Left ventricle myocardium inferior (tissue), 1 donor: ENCODE measurements around the gene NUCKS1. TPM values are rescaled to one million over a fixed set of nuclear protein-coding genes. Genes with fewer than 3 reads are reported as not detected.

Experiments
- DNase-seq: peaks from one replicate; pipeline ENCODE4 v3.0.0-alpha.2; 2020
- H3K27ac ChIP-seq: fragments of 200-600 bp; replicated peaks from 2 replicates; pipeline ENCODE4 v1.8.0; 2021
- H3K27me3 ChIP-seq: fragments of 200-600 bp; 2 replicates; pipeline ENCODE4 v1.8.0; 2021; ENCODE audit warnings: low read depth
- H3K36me3 ChIP-seq: fragments of 200-600 bp; 2 replicates; pipeline ENCODE4 v1.8.0; 2021
- H3K4me1 ChIP-seq: fragments of 200-600 bp; 2 replicates; pipeline ENCODE4 v1.8.0; 2021
- H3K4me3 ChIP-seq: fragments of 200-600 bp; 2 replicates; pipeline ENCODE4 v1.8.0; 2021; ENCODE audit warnings: mild to moderate bottlenecking, moderate library complexity
- H3K9me3 ChIP-seq: fragments of 200-600 bp; replicated peaks from 2 replicates; pipeline ENCODE4 v1.8.0; 2021
- CTCF ChIP-seq: fragments of 200-600 bp; IDR thresholded peaks from 2 replicates; pipeline ENCODE4 v1.8.0; 2021; ENCODE audit warnings: antibody characterized with exemption, mild to moderate bottlenecking, borderline replicate concordance
- intact Hi-C: fragments of 100-400 bp; cut with micrococcal nuclease; formaldehyde crosslinking; loops from one replicate; pipeline ENCODE4 v1.11.0; 2022
- total RNA-seq: library from RNA; stranded (reverse); fragmentation: NEBNext Ultra II Directional; extraction: Animal tissue kit (Norgen Biotek cat#: 25700); gene quantifications from one replicate; pipeline ENCODE4 v1.2.1, GENCODE V29; 2021
- donor health status: DM: no; HTN: yes; CAD: no; lungs with severe emphysema.

The NUCKS1 gene
- total RNA-seq, 1 donor from 2014 or later: 217 TPM

- no peaks in the 10 kb centered on the region for H3K9me3 ChIP-seq
- intact Hi-C loops: no loop called here
- TF ChIP-seq CTCF: no peak
- H3K27ac ChIP-seq: no peak overlapping the region
- H3K27me3 ChIP-seq: no peaks in the 10 kb centered on the region
- H3K36me3 ChIP-seq: no peaks in the 10 kb centered on the region
- H3K4me3 ChIP-seq: no peak overlapping the region
- no peaks in the 10 kb centered on the region for H3K4me1 ChIP-seq
- no peak for DNase-seq
Measured at GRCh38 chr1:205688171-205689080, 61.6 kb downstream of the NUCKS1 start.

- Histone ChIP-seq H3K4me3 (no peak overlapping the region), H3K36me3 (no peaks in the 10 kb centered on the region)
- intact Hi-C loops: no loop called here
Measured at GRCh38 chr1:205687242-205687641, 62.7 kb downstream of the NUCKS1 start.

GRCh38 chr1:205681364-205681763, 68.6 kb downstream of the NUCKS1 start:
- no peak for TF ChIP-seq CTCF
- H3K27ac ChIP-seq: no peak overlapping the region
- intact Hi-C loops: no loop called here
- no peaks in the 10 kb centered on the region for H3K36me3 ChIP-seq
- H3K4me3 ChIP-seq: no peak overlapping the region
- no peaks in the 10 kb centered on the region for H3K9me3 ChIP-seq
- no peak for DNase-seq
- H3K27me3 ChIP-seq: peaks cover 9% of the 10 kb centered on the region
- H3K4me1 ChIP-seq: peaks cover 42% of the 10 kb centered on the region

More at GRCh38 chr1:205687242-205687641, 62.7 kb downstream of the NUCKS1 start:
- Histone ChIP-seq H3K4me1 (no peaks in the 10 kb centered on the region), H3K9me3 (no peaks in the 10 kb centered on the region), H3K27ac (no peak overlapping the region), H3K27me3 (no peaks in the 10 kb centered on the region)
- no peak for DNase-seq
- no peak for TF ChIP-seq CTCF

- peak; percentile 28 for DNase-seq
- peaks cover 43% of the 10 kb centered on the region for H3K4me1 ChIP-seq
Measured at GRCh38 chr1:205680073-205680851, 69.7 kb downstream of the NUCKS1 start, which contains the start of gene SLC45A3. SLC45A3 (minus strand) TSS chr1:205680509; CDS start chr1:205664656, 15,853 bp downstream.

More at GRCh38 chr1:205680073-205680851, 69.7 kb downstream of the NUCKS1 start, which contains the start of gene SLC45A3:
- no peak for TF ChIP-seq CTCF
- Histone ChIP-seq H3K9me3 (no peaks in the 10 kb centered on the region), H3K36me3 (no peaks in the 10 kb centered on the region), H3K4me3 (peak within 1 kb of the TSS; percentile 77), H3K27ac (peak within 1 kb of the TSS; percentile 76), H3K27me3 (peaks cover 9% of the 10 kb centered on the region)
- intact Hi-C loops: no loop called here
